Measurements from ENCODE around the gene IFNA7.
A peak's percentile ranks its signal among the peaks of the same experiment; 100 is the strongest.
"Not testable (repeated sequence)": the region's sequence is repeated elsewhere in the genome, so short reads cannot be mapped to it uniquely, and the experiment has no call there.

Gene IFNA7

GRCh38 chr9:21202105-21202504 lies at the start of gene IFNA7:
TSS of gene IFNA7 (minus strand) at chr9:21202205. CDS start at chr9:21202165, 40 bp downstream.
- not testable (repeated sequence) for DNase-seq

GRCh38 chr9:21251638-21252037 lies 49.6 kb upstream of the IFNA7 start:
- no peak for DNase-seq

GRCh38 chr9:21251190-21251589 lies 49.2 kb upstream of the IFNA7 start:
- DNase-seq = no peak

- DNase-seq = no peak
Measured at GRCh38 chr9:21244836-21245235, 42.8 kb upstream of the IFNA7 start.

GRCh38 chr9:21239911-21240310 lies 37.9 kb upstream of the IFNA7 start, which contains the start of gene IFNA14:
TSS of gene IFNA14 (minus strand) at chr9:21240005. CDS start at chr9:21239935, 70 bp downstream.
- DNase-seq = no peak

- DNase-seq = not testable (repeated sequence)
Measured at GRCh38 chr9:21236360-21236714, 34.3 kb upstream of the IFNA7 start.

- peak; percentile 55 for DNase-seq
Measured at GRCh38 chr9:21235468-21236359, 33.7 kb upstream of the IFNA7 start.

- no peak for DNase-seq
Measured at GRCh38 chr9:21234153-21234687, 32.2 kb upstream of the IFNA7 start.

GRCh38 chr9:21233258-21233657 lies 31.3 kb upstream of the IFNA7 start:
- no peak for DNase-seq

- no peak for DNase-seq
Measured at GRCh38 chr9:21228122-21228521, 26.1 kb upstream of the IFNA7 start, which contains the start of gene IFNA17. TSS of gene IFNA17 (minus strand) at chr9:21228222. CDS start at chr9:21228173, 49 bp downstream.

GRCh38 chr9:21217211-21217610 lies 15.2 kb upstream of the IFNA7 start, which contains the start of gene IFNA16:
TSS of gene IFNA16 (minus strand) at chr9:21217311. CDS start at chr9:21217305, 6 bp downstream.
- DNase-seq = not testable (repeated sequence)

- not testable (repeated sequence) for DNase-seq
Measured at GRCh38 chr9:21213411-21214326, 11.7 kb upstream of the IFNA7 start.

GRCh38 chr9:21212160-21212559 lies 10.2 kb upstream of the IFNA7 start:
- not testable (repeated sequence) for DNase-seq

GRCh38 chr9:21210782-21211181 lies 8.8 kb upstream of the IFNA7 start:
- not testable (repeated sequence) for DNase-seq

- DNase-seq = no peak
Measured at GRCh38 chr9:21210311-21210710, 8.3 kb upstream of the IFNA7 start.

GRCh38 chr9:21207043-21207442 lies 5.0 kb upstream of the IFNA7 start, which contains the start of gene IFNA10:
TSS of gene IFNA10 (minus strand) at chr9:21207143. CDS start at chr9:21207097, 46 bp downstream.
- DNase-seq = not testable (repeated sequence)

- no peak for DNase-seq
Measured at GRCh38 chr9:21205204-21205603, 3.2 kb upstream of the IFNA7 start.

GRCh38 chr9:21194867-21195776 lies 6.9 kb downstream of the IFNA7 start:
- peak; percentile 34 for DNase-seq

GRCh38 chr9:21187487-21187886 lies 14.5 kb downstream of the IFNA7 start, which contains the start of gene IFNA4:
TSS of gene IFNA4 (minus strand) at chr9:21187587. CDS start at chr9:21187531, 56 bp downstream.
- DNase-seq = not testable (repeated sequence)

- peak; percentile 3 for DNase-seq
Measured at GRCh38 chr9:21182810-21183736, 18.9 kb downstream of the IFNA7 start.
